Airway epithelial cell (primary cell): ENCODE data around the gene GPAT2. TPM values are rescaled to one million over a fixed set of nuclear protein-coding genes. Genes with fewer than 3 reads are reported as not detected.

ENCODE experiments used
- total RNA-seq: library from RNA; depleted of rRNA; stranded (reverse); fragments of >200 nt; gene quantifications from 2 replicates; pipeline ENCODE4 v1.2.3, GENCODE V29; 2015

GPAT2 gene
- 0.63 and 1.6 TPM in 2 replicates for total RNA-seq

GRCh38 chr2:96034792-96035191 lies at the start of gene GPAT2:
TSS of gene GPAT2 (minus strand) at chr2:96034916. CDS start at chr2:96032359, 2,557 bp downstream.

GRCh38 chr2:95991351-95992094 lies 43.2 kb downstream of the GPAT2 start, which contains the start of gene ANKRD36C:
TSS of gene ANKRD36C (minus strand) at chr2:95991824. CDS start at chr2:95991708, 116 bp downstream.

Other genes with a start within 250 kb of the GPAT2 start
- gene ANKRD36C, start 43.1 kb downstream of the GPAT2 start, total RNA-seq = 3.2 and 6.1 TPM in 2 replicates
- 0.09 TPM in 1 of 2 replicates, not detected in the other for gene ADRA2B, start 81.7 kb upstream of the GPAT2 start, total RNA-seq
- gene ASTL, start 103.6 kb upstream of the GPAT2 start, total RNA-seq = 0.21 TPM in 1 of 2 replicates, not detected in the other
- gene DUSP2, start 110.5 kb upstream of the GPAT2 start, total RNA-seq = 4.9 and 6.5 TPM in 2 replicates
- gene STARD7, start 173.9 kb upstream of the GPAT2 start, total RNA-seq = 79.9 and 100 TPM in 2 replicates
- gene TMEM127, start 231.1 kb upstream of the GPAT2 start, total RNA-seq = 20.9 and 26.5 TPM in 2 replicates
- gene CIAO1, start 231.3 kb upstream of the GPAT2 start, total RNA-seq = 73.9 and 119 TPM in 2 replicates